B cell (primary cell): Measurements from ENCODE around the gene RPS6KA1.

Experiments
- EZH2 ChIP-seq: IDR thresholded peaks from 2 replicates; pipeline ENCODE4 v1.6.1; 2012; ENCODE audit warnings: borderline replicate concordance, low read depth, mild to moderate bottlenecking, moderate library complexity, low read length; ENCODE audit not compliant: insufficient read depth, poor library complexity, severe bottlenecking
- TF ChIP-seq, protein P1 (sequence below): fragments of 200-600 bp; IDR thresholded peaks from one replicate; pipeline ENCODE4 v1.8.0; 2022; ENCODE audit warnings: antibody characterized with exemption, mild to moderate bottlenecking

DNA sequence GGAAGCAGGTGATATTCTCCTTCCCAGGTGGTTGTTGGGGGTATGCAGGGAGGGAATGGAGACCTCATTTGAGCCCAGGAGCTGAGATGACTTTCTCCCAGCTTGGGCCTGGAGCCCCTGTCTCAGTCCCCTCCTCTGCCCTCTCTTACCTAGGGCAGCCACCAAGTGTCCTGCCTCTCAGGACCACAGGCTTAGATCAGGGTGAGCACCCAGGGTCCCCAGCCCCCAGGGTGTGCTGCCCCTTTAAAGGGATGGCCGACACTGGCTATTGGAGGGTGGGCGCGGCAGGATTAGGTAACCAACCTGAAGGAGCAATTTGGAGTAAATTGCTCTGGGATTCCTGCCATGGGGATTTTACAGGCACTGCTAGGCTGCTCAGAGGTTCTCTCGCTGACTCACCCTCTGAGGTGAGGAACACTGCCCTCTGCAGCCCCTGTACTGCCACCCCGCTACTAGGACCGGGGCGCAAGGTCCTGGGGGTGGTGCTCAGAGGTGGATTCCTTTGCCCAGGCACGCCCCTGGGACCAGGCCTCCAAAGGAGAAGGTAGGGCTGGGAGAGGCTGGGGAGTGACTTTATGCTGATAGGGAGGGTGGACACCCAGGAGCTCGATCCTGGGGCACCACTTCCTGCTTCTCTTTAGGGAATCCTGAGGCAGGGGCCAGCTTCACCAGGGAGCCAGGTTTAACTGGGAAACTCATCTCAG lies 1.5 kb downstream of the RPS6KA1 start:
- TF ChIP-seq, protein P1, sequence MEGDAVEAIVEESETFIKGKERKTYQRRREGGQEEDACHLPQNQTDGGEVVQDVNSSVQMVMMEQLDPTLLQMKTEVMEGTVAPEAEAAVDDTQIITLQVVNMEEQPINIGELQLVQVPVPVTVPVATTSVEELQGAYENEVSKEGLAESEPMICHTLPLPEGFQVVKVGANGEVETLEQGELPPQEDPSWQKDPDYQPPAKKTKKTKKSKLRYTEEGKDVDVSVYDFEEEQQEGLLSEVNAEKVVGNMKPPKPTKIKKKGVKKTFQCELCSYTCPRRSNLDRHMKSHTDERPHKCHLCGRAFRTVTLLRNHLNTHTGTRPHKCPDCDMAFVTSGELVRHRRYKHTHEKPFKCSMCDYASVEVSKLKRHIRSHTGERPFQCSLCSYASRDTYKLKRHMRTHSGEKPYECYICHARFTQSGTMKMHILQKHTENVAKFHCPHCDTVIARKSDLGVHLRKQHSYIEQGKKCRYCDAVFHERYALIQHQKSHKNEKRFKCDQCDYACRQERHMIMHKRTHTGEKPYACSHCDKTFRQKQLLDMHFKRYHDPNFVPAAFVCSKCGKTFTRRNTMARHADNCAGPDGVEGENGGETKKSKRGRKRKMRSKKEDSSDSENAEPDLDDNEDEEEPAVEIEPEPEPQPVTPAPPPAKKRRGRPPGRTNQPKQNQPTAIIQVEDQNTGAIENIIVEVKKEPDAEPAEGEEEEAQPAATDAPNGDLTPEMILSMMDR, result no peak
- TF ChIP-seq EZH2, result no peak
